Activated CD8-positive, alpha-beta T cell treated with anti-CD3 and anti-CD28 coated beads for 36 hours (primary cell): ENCODE results near the gene LSP1. TPM values are rescaled to one million over a fixed set of nuclear protein-coding genes. Genes with fewer than 3 reads are reported as not detected.

Source experiments
- ATAC-seq: fragments of 200-7000 bp; cut with Tn5 transposase; one replicate; pipeline ENCODE4 v1.10.0; 2021; ENCODE audit warnings: mild to moderate bottlenecking, moderate library complexity
- CTCF ChIA-PET: fragments of 350-600 bp; sonication (Branson Sonifier 250); formaldehyde crosslinking; loops from one replicate; lab custom pipeline; 2021; ENCODE audit warnings: antibody characterized with exemption; lab: Charles Lee
- POLR2A ChIA-PET: fragments of 350-600 bp; sonication (Branson Sonifier 250); formaldehyde crosslinking; loops from one replicate; lab custom pipeline; 2021; ENCODE audit warnings: antibody characterized with exemption; lab: Charles Lee
- DNase-seq: peaks from one replicate; pipeline ENCODE4 v3.0.0-alpha.2; 2020
- H3K27ac Mint-ChIP-seq: one replicate; pipeline ENCODE4 v1.8.0; 2021; ENCODE audit warnings: mild to moderate bottlenecking, mixed read lengths
- H3K27me3 Mint-ChIP-seq: one replicate; pipeline ENCODE4 v1.8.0; 2021; ENCODE audit warnings: mixed read lengths
- H3K36me3 Mint-ChIP-seq: one replicate; pipeline ENCODE4 v1.8.0; 2021; ENCODE audit warnings: low read depth, mixed read lengths
- H3K4me1 Mint-ChIP-seq: one replicate; pipeline ENCODE4 v1.8.0; 2021; ENCODE audit warnings: low read depth, mixed read lengths
- H3K4me3 Mint-ChIP-seq: one replicate; pipeline ENCODE4 v1.8.0; 2021; ENCODE audit warnings: mild to moderate bottlenecking, moderate library complexity, mixed read lengths
- H3K9me3 Mint-ChIP-seq: one replicate; pipeline ENCODE4 v1.8.0; 2021; ENCODE audit warnings: mixed read lengths
- intact Hi-C: fragments of 100-400 bp; cut with micrococcal nuclease; formaldehyde crosslinking; loops from one replicate; pipeline ENCODE4 v1.10.0; 2022
- total RNA-seq, 2 experiments: library from RNA; stranded (reverse); gene quantifications; one replicate each; pipeline ENCODE4 v1.2.3, GENCODE V29; 2021
- TF ChIP-seq, protein P1 (sequence below): fragments of 200-600 bp; IDR thresholded peaks from one replicate; pipeline ENCODE4 v1.8.0; 2022; ENCODE audit warnings: antibody characterized with exemption, mild to moderate bottlenecking

LSP1 gene
- total RNA-seq, 2 experiments from 2014 or later, result 247 to 251 TPM

DNA sequence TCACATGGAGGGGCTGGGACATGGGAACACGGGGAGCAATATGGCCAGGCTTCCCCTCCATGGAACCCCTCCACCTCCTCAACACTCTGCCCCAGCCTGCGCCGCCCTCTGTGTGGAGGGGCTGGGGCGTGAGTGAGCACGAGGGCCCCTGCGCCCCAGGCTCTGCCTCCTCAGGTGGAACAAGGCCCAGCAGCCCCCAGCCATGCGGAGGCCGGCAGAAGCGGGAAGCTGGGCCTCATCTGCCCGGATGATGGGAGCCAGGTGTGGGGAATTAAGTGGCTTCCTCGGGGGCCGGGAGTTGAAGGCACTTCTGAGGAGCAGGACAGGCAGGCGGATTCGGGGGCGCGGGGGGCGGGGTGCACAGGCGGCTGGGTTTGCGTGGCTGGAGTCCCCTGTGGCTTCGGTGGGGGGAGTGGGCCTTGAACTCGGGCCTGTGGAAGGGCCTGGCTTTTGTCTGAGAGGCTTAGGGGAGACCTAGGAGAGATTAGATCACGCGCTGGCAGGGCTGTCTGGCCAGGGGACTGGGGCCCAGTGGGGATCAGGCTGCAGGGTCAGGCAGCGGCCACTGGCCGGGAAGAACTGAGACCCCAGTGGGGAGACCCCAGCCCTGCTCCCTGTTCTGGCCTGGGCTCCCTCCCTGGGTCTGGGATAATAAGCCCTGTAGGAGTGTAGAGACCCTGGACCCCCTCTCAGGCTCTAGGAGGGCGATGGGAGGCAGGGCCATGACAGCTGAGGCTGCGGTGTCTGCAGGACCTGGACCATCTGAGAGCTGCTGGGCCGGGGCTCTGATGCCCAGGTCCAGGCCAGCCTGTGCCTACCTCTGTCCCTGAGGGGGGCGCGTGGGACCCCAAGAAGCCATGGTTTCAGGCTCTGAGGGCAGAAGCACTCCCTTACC is 25.5 kb downstream of the LSP1 start:
- intact Hi-C loops, result no loop called here
- POLR2A ChIA-PET, result interaction anchor here (0.9 to 1.0 kb wide), 2 partner anchors 12 to 43 kb away, joined by 3 read pairs; no protein-coding TSS in a partner anchor
- peak; percentile 2 for DNase-seq
- Mint-ChIP-seq H3K4me3 (no peak overlapping the region), H3K4me1 (peaks cover 17% of the 10 kb centered on the region), H3K36me3 (no peaks in the 10 kb centered on the region), H3K27me3 (no peaks in the 10 kb centered on the region), H3K9me3 (no peaks in the 10 kb centered on the region), H3K27ac (no peak overlapping the region)
- CTCF ChIA-PET, result interaction anchor here (0.9 to 1.7 kb wide), 3 partner anchors 11 to 185 kb away, joined by 3 to 4 read pairs (median 3); no protein-coding TSS in a partner anchor
- no peak for ATAC-seq
- TF ChIP-seq, protein P1, sequence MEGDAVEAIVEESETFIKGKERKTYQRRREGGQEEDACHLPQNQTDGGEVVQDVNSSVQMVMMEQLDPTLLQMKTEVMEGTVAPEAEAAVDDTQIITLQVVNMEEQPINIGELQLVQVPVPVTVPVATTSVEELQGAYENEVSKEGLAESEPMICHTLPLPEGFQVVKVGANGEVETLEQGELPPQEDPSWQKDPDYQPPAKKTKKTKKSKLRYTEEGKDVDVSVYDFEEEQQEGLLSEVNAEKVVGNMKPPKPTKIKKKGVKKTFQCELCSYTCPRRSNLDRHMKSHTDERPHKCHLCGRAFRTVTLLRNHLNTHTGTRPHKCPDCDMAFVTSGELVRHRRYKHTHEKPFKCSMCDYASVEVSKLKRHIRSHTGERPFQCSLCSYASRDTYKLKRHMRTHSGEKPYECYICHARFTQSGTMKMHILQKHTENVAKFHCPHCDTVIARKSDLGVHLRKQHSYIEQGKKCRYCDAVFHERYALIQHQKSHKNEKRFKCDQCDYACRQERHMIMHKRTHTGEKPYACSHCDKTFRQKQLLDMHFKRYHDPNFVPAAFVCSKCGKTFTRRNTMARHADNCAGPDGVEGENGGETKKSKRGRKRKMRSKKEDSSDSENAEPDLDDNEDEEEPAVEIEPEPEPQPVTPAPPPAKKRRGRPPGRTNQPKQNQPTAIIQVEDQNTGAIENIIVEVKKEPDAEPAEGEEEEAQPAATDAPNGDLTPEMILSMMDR, result no peak

DNA sequence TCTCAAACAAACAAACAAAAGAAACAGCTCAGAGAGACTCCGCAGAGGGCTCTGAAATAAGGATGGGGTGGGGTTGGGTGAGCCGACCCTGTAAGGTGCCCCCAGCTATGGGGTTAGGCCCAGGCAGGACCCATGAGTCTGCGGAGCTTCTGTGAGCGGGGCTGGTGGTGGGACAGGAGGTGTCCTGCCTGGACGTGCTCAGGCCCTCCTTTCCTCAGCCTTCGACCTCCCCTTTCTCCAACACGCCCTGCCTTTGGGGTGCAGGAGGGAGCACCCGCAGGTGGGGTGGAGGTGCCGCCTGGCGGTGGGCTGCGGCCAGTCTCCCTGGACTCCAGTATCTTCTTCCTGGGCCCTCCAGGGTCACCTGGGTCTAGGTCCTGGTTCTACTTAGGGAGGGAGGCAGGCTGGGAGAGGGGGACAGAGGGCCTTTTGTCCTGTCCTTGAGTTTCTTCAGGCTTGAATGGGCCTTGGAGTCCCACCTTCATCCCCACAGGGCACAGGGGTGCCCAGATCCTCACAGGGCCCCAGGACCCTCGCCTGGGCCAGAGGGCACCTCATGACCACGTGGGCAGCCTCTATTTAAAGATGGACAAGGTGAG is 26.6 kb downstream of the LSP1 start:
- peak; percentile 1 for DNase-seq
- Mint-ChIP-seq H3K36me3 (no peaks in the 10 kb centered on the region), H3K4me1 (peaks cover 17% of the 10 kb centered on the region), H3K4me3 (no peak overlapping the region), H3K9me3 (no peaks in the 10 kb centered on the region), H3K27me3 (no peaks in the 10 kb centered on the region), H3K27ac (no peak overlapping the region)
- ChIA-PET CTCF (interaction anchor here (0.9 kb wide), 1 partner anchor 186 kb away, joined by 3 read pairs; no protein-coding TSS in a partner anchor), POLR2A (interaction anchor here (0.9 kb wide), 1 partner anchor 11 kb away, joined by 3 read pairs; no protein-coding TSS in a partner anchor)
- ATAC-seq, result no peak
- intact Hi-C loops, result no loop called here
- TF ChIP-seq, protein P1, result no peak

DNA sequence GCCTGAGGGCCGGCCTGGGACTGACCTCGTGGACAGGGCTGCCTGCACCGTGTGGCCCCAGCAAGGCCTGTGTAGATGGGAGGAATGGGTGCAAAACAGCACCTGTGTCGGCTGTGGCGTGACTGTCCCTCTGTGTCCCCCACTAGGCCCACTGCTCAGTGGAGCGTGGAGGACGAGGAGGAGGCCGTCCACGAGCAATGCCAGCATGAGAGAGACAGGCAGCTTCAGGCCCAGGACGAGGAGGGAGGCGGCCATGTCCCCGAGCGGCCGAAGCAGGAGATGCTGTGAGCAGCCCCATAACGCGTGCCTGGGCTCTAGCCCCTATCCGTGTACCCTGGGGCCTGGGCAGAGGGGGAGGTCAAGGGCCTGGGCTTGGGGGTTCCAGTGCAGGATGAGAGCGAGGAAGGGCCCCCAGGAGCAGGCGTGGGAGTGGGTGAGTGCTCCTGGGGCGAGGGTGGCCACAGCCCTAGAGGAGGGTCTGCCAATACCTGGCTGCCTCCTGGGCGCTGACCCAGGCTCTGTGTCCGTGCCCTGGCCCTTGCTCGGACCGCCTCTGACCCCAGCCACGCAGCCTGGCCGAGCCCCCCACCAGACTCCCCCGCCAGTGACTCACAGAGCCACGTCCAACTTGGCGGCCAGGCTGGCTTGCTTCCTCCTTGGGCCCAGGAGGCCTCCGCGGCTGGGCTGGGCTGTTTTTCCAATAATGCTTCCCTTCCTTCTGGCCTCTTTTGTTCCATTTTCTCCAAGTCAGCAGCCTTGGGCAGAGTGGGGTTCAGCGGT is 27.2 kb downstream of the LSP1 start:
- Mint-ChIP-seq H3K27me3 (no peaks in the 10 kb centered on the region), H3K4me1 (peaks cover 16% of the 10 kb centered on the region), H3K27ac (no peak overlapping the region), H3K4me3 (no peak overlapping the region), H3K36me3 (no peaks in the 10 kb centered on the region), H3K9me3 (no peaks in the 10 kb centered on the region)
- ChIA-PET POLR2A (no interaction called here), CTCF (interaction anchor here (1.2 to 3.9 kb wide), 3 partner anchors 28 to 306 kb away, joined by 3 to 32 read pairs (median 7); partner anchors contain the start of gene LSP1)
- TF ChIP-seq, protein P1, result no peak
- DNase-seq (peak; percentile 0), ATAC-seq (no peak)
- intact Hi-C loops, result loop anchor here (5.0 to 10.0 kb wide), 3 partner anchors 37 to 275 kb away; partner anchors contain the start of genes TNNI2 and TNNT3

DNA sequence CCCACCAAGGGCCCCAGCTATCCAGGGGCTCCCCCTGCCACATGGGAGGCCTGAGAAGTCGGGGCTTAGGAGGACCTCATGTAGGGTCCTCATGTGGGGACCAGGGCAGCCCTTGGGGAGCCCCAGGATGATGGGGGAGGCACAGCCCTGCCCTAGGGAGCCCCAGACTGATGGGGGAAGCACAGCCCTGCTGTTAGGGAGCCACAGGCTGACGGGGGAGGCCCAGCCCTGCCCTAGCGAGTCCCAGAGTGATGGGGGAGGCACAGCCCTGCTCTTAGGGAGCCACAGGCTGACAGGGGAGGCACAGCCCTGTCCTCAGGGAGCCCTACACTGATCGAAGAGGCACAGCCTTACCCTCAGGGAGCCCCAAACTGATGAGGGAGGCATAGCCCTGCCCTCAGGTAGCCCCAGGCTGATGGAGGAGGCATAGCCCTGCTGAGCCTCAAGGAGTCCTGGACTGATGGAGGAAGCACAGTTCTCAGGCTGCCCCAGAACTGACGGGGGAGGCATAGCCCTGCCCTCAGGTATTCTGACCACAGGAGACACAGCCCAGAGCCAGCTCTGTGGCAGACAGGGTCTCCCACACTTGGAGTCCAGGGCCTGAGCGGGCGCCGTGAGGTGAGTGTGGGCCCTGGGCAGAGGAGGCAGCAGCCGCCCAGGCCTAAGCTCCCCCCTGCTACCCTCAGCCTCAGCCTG is 28.0 kb downstream of the LSP1 start:
- TF ChIP-seq, protein P1, result no peak
- peaks cover 12% of the 10 kb centered on the region for H3K4me1 Mint-ChIP-seq
- intact Hi-C loops, result loop anchor here (5.0 to 10.0 kb wide), 3 partner anchors 36 to 274 kb away; partner anchors contain the start of genes TNNI2 and TNNT3
- no peaks in the 10 kb centered on the region for H3K36me3 Mint-ChIP-seq
- H3K9me3 Mint-ChIP-seq, result no peaks in the 10 kb centered on the region
- H3K4me3 Mint-ChIP-seq, result no peak overlapping the region
- ATAC-seq, result no peak
- ChIA-PET POLR2A (interaction anchor here (1.0 kb wide), 1 partner anchor 9 kb away, joined by 3 read pairs; no protein-coding TSS in a partner anchor), CTCF (interaction anchor here (1.2 to 3.9 kb wide), 8 partner anchors 11 to 306 kb away, joined by 3 to 34 read pairs (median 12); partner anchors contain the start of gene LSP1)
- H3K27ac Mint-ChIP-seq, result no peak overlapping the region
- no peaks in the 10 kb centered on the region for H3K27me3 Mint-ChIP-seq
- DNase-seq, result peak; percentile 3
